Lower leg skin (tissue), 4 donors: ENCODE data around the gene TTC38. TPM values are rescaled to one million over a fixed set of nuclear protein-coding genes. Genes with fewer than 3 reads are reported as not detected.
A peak's percentile ranks its signal among the peaks of the same experiment; 100 is the strongest.

Source experiments
- DNase-seq, 2 donors: peaks; one replicate each; pipeline ENCODE4 v3.0.0-alpha.2; 2019; ENCODE audit warnings: low spot score in 2 of 2
- H3K4me3 ChIP-seq: fragments of 200-600 bp; sonication (generic); 2 replicates; pipeline ENCODE4 v1.5.1; 2017; ENCODE audit warnings: mild to moderate bottlenecking, low read depth; ENCODE audit not compliant: poor library complexity, severe bottlenecking
- CTCF ChIP-seq, 3 donors: fragments of 450-650 bp; IDR thresholded peaks; one replicate each; pipeline ENCODE4 v1.5.1; 2016; ENCODE audit warnings: antibody characterized with exemption in 3 of 3, mild to moderate bottlenecking in 3 of 3, moderate library complexity in 2 of 3
- POLR2A ChIP-seq, 2 donors: fragments of 450-650 bp; IDR thresholded peaks; one replicate each; pipeline ENCODE4 v1.6.1; 2016 to 2017; ENCODE audit warnings: antibody characterized with exemption in 2 of 2, mild to moderate bottlenecking in 1 of 2, moderate library complexity in 1 of 2
- WGBS, 2 donors: methylation state at CpG; one replicate each; pipeline ENCODE4 v1.1.5; 2018; 5-methylcytosine and 5-hydroxymethylcytosine counted together
- intact Hi-C: fragments of 100-400 bp; cut with DNase I; formaldehyde crosslinking; loops from one replicate; pipeline ENCODE4 v1.15.0; 2023; ENCODE audit warnings: low total_unique reads
- total RNA-seq, 4 donors: library from RNA; depleted of rRNA; stranded (reverse); fragments of >200 nt; gene quantifications; one replicate each; pipeline ENCODE4 v1.1.0, GENCODE V29; 2016

TTC38 gene
- total RNA-seq, 4 donors from 2014 or later = 19.1 to 44.7 (median 22.0) TPM

GRCh38 chr22:46240907-46241306 lies 26.9 kb upstream of the TTC38 start:
- DNase-seq = no peak
- intact Hi-C loops = no loop called here
- no peak overlapping the region for H3K4me3 ChIP-seq
- 81 to 89% methylated on average over 7 of the region's 7 CpGs for WGBS, 2 donors
- no peak for TF ChIP-seq POLR2A (IDR thresholded peaks at IDR 0.05)
- no peak for TF ChIP-seq CTCF (IDR thresholded peaks at IDR 0.05)

- TF ChIP-seq POLR2A (IDR thresholded peaks at IDR 0.05) (no peak), CTCF (IDR thresholded peaks at IDR 0.05) (no peak)
- intact Hi-C loops = no loop called here
Observed at GRCh38 chr22:46241396-46242007, 26.3 kb upstream of the TTC38 start.

GRCh38 chr22:46242076-46242475 lies 25.7 kb upstream of the TTC38 start:
- WGBS, 2 donors = 88 to 93% methylated on average over 10 of the region's 10 CpGs
- no peak for DNase-seq
- intact Hi-C loops = no loop called here
- H3K4me3 ChIP-seq = no peak overlapping the region
- TF ChIP-seq CTCF (IDR thresholded peaks at IDR 0.05) (no peak), POLR2A (IDR thresholded peaks at IDR 0.05) (no peak)

More at GRCh38 chr22:46241396-46242007, 26.3 kb upstream of the TTC38 start:
- no peak for DNase-seq
- H3K4me3 ChIP-seq = no peak overlapping the region
- 77 to 82% methylated on average over 5 of the region's 5 CpGs for WGBS, 2 donors

GRCh38 chr22:46244771-46245170 lies 23.0 kb upstream of the TTC38 start:
- TF ChIP-seq POLR2A (IDR thresholded peaks at IDR 0.05) = no peak
- no peak for TF ChIP-seq CTCF (IDR thresholded peaks at IDR 0.05)
- no peak for DNase-seq
- H3K4me3 ChIP-seq = no peak overlapping the region
- intact Hi-C loops = no loop called here
- 83 to 91% methylated on average over 8 to 9 of the region's 9 CpGs for WGBS, 2 donors

GRCh38 chr22:46245511-46245910 lies 22.3 kb upstream of the TTC38 start:
- TF ChIP-seq POLR2A (IDR thresholded peaks at IDR 0.05) = no peak
- TF ChIP-seq CTCF (IDR thresholded peaks at IDR 0.05) = no peak
- intact Hi-C loops = no loop called here
- H3K4me3 ChIP-seq = no peak overlapping the region
- 59 to 82% methylated on average over 16 of the region's 16 CpGs for WGBS, 2 donors
- DNase-seq = peak in 1 of 2 donors; percentile 82

GRCh38 chr22:46246178-46246577 lies 21.6 kb upstream of the TTC38 start:
- intact Hi-C loops = no loop called here
- TF ChIP-seq POLR2A (IDR thresholded peaks at IDR 0.05) = no peak
- TF ChIP-seq CTCF (IDR thresholded peaks at IDR 0.05) = no peak
- DNase-seq = no peak
- no peak overlapping the region for H3K4me3 ChIP-seq
- 92 to 96% methylated on average over 10 of the region's 10 CpGs for WGBS, 2 donors
